ENCODE results near the gene DOCK1.

DOCK1 gene

DNA sequence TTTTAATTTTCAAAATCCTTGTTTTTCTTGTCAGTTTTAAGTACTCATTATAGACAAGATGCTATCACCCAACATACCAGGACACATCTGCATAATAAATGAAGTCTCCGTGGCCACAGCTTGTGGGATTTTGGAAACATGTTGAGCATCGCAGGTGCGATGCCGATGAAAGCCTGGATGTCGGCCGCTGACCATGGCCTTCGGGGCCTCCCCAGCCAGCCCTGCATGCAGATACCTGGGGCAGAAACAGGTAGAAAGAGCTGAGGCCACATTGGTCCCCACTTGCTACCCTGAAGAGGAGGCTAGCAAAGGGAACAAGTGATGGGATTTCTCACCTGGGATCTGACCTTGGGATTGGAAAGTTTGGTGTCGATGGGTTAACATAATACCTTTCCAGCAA lies 123.8 kb downstream of the DOCK1 start:
- no peaks in the 10 kb centered on the region for H3K9me2 ChIP-seq (replicated peaks; ENCODE audit: low read depth, low read length)
- TF ChIP-seq EZH2phosphoT487 (IDR thresholded peaks at IDR 0.05; ENCODE audit: borderline replicate concordance) = no peak
- TF ChIP-seq, protein P1, sequence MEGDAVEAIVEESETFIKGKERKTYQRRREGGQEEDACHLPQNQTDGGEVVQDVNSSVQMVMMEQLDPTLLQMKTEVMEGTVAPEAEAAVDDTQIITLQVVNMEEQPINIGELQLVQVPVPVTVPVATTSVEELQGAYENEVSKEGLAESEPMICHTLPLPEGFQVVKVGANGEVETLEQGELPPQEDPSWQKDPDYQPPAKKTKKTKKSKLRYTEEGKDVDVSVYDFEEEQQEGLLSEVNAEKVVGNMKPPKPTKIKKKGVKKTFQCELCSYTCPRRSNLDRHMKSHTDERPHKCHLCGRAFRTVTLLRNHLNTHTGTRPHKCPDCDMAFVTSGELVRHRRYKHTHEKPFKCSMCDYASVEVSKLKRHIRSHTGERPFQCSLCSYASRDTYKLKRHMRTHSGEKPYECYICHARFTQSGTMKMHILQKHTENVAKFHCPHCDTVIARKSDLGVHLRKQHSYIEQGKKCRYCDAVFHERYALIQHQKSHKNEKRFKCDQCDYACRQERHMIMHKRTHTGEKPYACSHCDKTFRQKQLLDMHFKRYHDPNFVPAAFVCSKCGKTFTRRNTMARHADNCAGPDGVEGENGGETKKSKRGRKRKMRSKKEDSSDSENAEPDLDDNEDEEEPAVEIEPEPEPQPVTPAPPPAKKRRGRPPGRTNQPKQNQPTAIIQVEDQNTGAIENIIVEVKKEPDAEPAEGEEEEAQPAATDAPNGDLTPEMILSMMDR (conservative IDR thresholded peaks at IDR 0.05; ENCODE audit: low read length) = no peak
- H3K4me1 ChIP-seq (ENCODE audit: insufficient read depth, low read length, poor library complexity, severe bottlenecking) = no peaks in the 10 kb centered on the region
- no peaks in the 10 kb centered on the region for H3F3A ChIP-seq (ENCODE audit: low read depth)
- no peak overlapping the region for H2AFZ ChIP-seq (ENCODE audit: low read length)
- H3K36me3 ChIP-seq (ENCODE audit: insufficient read depth, low read length) = no peaks in the 10 kb centered on the region
- no peaks in the 10 kb centered on the region for H3K79me2 ChIP-seq (ENCODE audit: insufficient read depth, low read length)
- no peak overlapping the region for H3K4me2 ChIP-seq (ENCODE audit: low read depth, low read length, poor library complexity, severe bottlenecking)
- no peak overlapping the region for H3K4me3 ChIP-seq (ENCODE audit: low read length, poor library complexity, severe bottlenecking)
- peaks cover 6% of the 10 kb centered on the region; the same call in 1 of the 2 replicates for H3K9me3 ChIP-seq (ENCODE audit: insufficient read depth, low read depth, low read length)
- no peaks in the 10 kb centered on the region for H3K27me3 ChIP-seq (ENCODE audit: insufficient read depth, low read length, poor library complexity, severe bottlenecking)
- no peaks in the 10 kb centered on the region for H4K20me1 ChIP-seq (ENCODE audit: insufficient read depth, low read length, poor library complexity, severe bottlenecking)
- no peak overlapping the region for H3K9ac ChIP-seq (ENCODE audit: low read depth, low read length, poor library complexity, severe bottlenecking)

DNA sequence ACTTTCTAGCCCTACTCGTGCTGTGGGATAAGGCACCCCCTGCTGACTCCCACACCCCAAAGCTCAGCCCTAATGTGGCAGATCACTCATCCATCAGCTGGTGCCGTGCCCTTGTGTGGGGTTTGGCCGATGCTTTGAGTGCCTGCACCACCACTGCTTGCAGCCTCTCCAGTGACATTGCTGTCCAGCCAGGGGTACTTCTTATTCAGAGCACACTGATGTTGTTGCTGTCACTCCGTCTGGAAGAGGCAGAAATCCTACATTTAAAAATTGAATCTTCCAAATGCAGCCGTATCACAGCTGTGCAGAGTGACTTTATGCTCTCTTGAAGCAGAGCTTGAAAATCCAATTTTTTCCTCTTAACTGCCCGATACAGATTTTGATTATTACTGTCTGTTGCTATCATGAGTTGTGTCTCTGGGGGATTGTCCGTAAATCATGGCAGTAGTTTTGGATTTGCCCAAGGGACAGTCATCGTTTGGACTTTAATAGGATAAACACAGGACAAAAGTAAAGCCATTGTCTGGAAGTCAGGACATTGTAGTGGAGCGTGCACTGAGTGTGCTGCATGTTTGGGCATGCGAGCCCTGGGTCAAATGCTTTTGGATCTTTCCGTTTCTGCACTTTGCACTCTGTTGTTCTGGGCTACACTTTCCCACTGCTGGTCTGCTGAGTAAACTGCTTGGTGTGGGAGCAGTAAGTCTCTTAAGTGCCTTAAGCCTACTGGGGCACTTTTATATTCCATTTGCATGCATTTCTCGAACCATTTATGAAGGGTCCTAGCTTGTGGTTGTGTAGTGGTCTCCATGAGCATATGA lies 128.2 kb downstream of the DOCK1 start:
- H3K4me1 ChIP-seq (ENCODE audit: insufficient read depth, low read length, poor library complexity, severe bottlenecking) = no peaks in the 10 kb centered on the region
- no peaks in the 10 kb centered on the region for H3K36me3 ChIP-seq (ENCODE audit: insufficient read depth, low read length)
- H3K9me2 ChIP-seq (replicated peaks; ENCODE audit: low read depth, low read length) = no peaks in the 10 kb centered on the region

DNA sequence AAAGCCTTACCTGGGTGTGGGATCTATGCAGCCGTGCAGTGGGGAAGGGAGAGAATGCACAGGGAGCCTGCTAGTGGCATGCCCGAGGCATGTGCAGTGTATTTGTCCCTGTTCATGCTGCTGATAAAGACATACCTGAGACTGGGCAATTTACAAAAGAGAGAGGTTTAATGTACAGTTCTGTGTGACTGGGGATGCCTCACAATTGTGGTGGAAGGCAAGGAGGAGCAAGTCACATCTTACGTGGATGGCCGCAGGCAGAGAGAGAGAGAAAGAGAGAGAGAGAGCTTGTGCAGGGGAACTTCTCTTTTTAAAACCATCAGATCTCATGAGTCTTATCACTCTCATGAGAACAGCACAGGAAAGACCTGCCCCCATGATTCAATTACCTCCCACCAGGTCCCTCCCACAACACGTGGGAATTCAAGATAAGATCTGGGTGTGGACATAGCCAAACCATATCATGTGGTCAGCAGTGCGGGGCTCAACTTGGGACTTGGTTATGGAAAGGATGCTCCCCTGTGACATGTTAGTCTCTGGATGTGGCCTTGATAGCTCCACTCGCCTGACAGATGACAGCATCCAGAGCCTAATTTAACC lies 128.9 kb downstream of the DOCK1 start:
- H3K4me2 ChIP-seq (ENCODE audit: low read depth, low read length, poor library complexity, severe bottlenecking) = no peak overlapping the region
- no peak overlapping the region for H3K4me3 ChIP-seq (ENCODE audit: low read length, poor library complexity, severe bottlenecking)
- no peaks in the 10 kb centered on the region for H3K79me2 ChIP-seq (ENCODE audit: insufficient read depth, low read length)
- H3K9me3 ChIP-seq (ENCODE audit: insufficient read depth, low read depth, low read length) = no peaks in the 10 kb centered on the region
- H3K4me1 ChIP-seq (ENCODE audit: insufficient read depth, low read length, poor library complexity, severe bottlenecking) = no peaks in the 10 kb centered on the region
- TF ChIP-seq EZH2phosphoT487 (IDR thresholded peaks at IDR 0.05; ENCODE audit: borderline replicate concordance) = no peak
- TF ChIP-seq, protein P1 (conservative IDR thresholded peaks at IDR 0.05; ENCODE audit: low read length) = no peak
- no peak overlapping the region for H2AFZ ChIP-seq (ENCODE audit: low read length)
- H3F3A ChIP-seq (ENCODE audit: low read depth) = no peaks in the 10 kb centered on the region
- no peak overlapping the region for H3K9ac ChIP-seq (ENCODE audit: low read depth, low read length, poor library complexity, severe bottlenecking)
- no peaks in the 10 kb centered on the region for H3K36me3 ChIP-seq (ENCODE audit: insufficient read depth, low read length)
- no peaks in the 10 kb centered on the region for H3K27me3 ChIP-seq (ENCODE audit: insufficient read depth, low read length, poor library complexity, severe bottlenecking)
- no peaks in the 10 kb centered on the region for H3K9me2 ChIP-seq (replicated peaks; ENCODE audit: low read depth, low read length)
- no peaks in the 10 kb centered on the region for H4K20me1 ChIP-seq (ENCODE audit: insufficient read depth, low read length, poor library complexity, severe bottlenecking)

More for the DNA sequence above, 128.2 kb downstream of the DOCK1 start:
- H3F3A ChIP-seq (ENCODE audit: low read depth) = no peaks in the 10 kb centered on the region
- H3K9me3 ChIP-seq (ENCODE audit: insufficient read depth, low read depth, low read length) = no peaks in the 10 kb centered on the region
- no peak overlapping the region for H3K4me3 ChIP-seq (ENCODE audit: low read length, poor library complexity, severe bottlenecking)
- H3K27me3 ChIP-seq (ENCODE audit: insufficient read depth, low read length, poor library complexity, severe bottlenecking) = no peaks in the 10 kb centered on the region
- H3K79me2 ChIP-seq (ENCODE audit: insufficient read depth, low read length) = no peaks in the 10 kb centered on the region
- no peak overlapping the region for H3K4me2 ChIP-seq (ENCODE audit: low read depth, low read length, poor library complexity, severe bottlenecking)
- H2AFZ ChIP-seq (ENCODE audit: low read length) = no peak overlapping the region
- H3K9ac ChIP-seq (ENCODE audit: low read depth, low read length, poor library complexity, severe bottlenecking) = no peak overlapping the region
- H4K20me1 ChIP-seq (ENCODE audit: insufficient read depth, low read length, poor library complexity, severe bottlenecking) = no peaks in the 10 kb centered on the region
- TF ChIP-seq, protein P1 (conservative IDR thresholded peaks at IDR 0.05; ENCODE audit: low read length) = no peak
- no peak for TF ChIP-seq EZH2phosphoT487 (IDR thresholded peaks at IDR 0.05; ENCODE audit: borderline replicate concordance)
